Lung (tissue), 12 donors: ENCODE data around the gene DHX15. TPM values are rescaled to one million over a fixed set of nuclear protein-coding genes. Genes with fewer than 3 reads are reported as not detected.

Source experiments
- ATAC-seq: fragments of 200-7000 bp; cut with Tn5 transposase; one replicate; pipeline ENCODE4 v1.9.1; 2020; ENCODE audit warnings: moderate number of reproducible peaks; ENCODE audit not compliant: insufficient read depth, low FRiP score
- DNase-seq, 3 donors: peaks; one replicate each; pipeline ENCODE4 v3.0.0-alpha.2; 2013 to 2017
- H3K27ac ChIP-seq, 2 donors: one replicate each; pipeline ENCODE4 v1.5.1; 2013; ENCODE audit warnings: mild to moderate bottlenecking in 2 of 2, moderate library complexity in 2 of 2, control low read depth in 1 of 2, inconsistent platforms in 1 of 2, low read depth in 1 of 2, low read length in 1 of 2
- H3K27me3 ChIP-seq, 3 donors: one replicate each; pipeline ENCODE4 v1.5.1; 2013; ENCODE audit warnings: low read length in 2 of 3; ENCODE audit not compliant: control insufficient read depth in 3 of 3, insufficient read depth in 3 of 3
- H3K36me3 ChIP-seq, 4 donors: one replicate each; pipeline ENCODE4 v1.5.1; 2013; ENCODE audit warnings: low read length in 4 of 4, mild to moderate bottlenecking in 1 of 4, moderate library complexity in 1 of 4; ENCODE audit not compliant: control insufficient read depth in 4 of 4, insufficient read depth in 4 of 4
- H3K4me1 ChIP-seq, 5 donors: one replicate each; pipeline ENCODE4 v1.5.1; 2013; ENCODE audit warnings: low read length in 5 of 5, mild to moderate bottlenecking in 2 of 5, moderate library complexity in 1 of 5; ENCODE audit not compliant: control insufficient read depth in 5 of 5, insufficient read depth in 5 of 5
- H3K4me3 ChIP-seq: one replicate; pipeline ENCODE4 v1.5.1; 2013; ENCODE audit warnings: mild to moderate bottlenecking, control low read depth, moderate library complexity
- H3K9ac ChIP-seq, 2 donors: one replicate each; pipeline ENCODE4 v1.5.1; 2013; ENCODE audit warnings: low read length in 2 of 2, control low read depth in 1 of 2; ENCODE audit not compliant: insufficient read depth in 1 of 2
- H3K9me3 ChIP-seq, 4 donors: one replicate each; pipeline ENCODE4 v1.5.1; 2013; ENCODE audit warnings: low read length in 3 of 4, mild to moderate bottlenecking in 1 of 4, moderate library complexity in 1 of 4; ENCODE audit not compliant: control insufficient read depth in 4 of 4, insufficient read depth in 3 of 4
- CTCF ChIP-seq: IDR thresholded peaks from 2 replicates; pipeline ENCODE4 v1.5.1; 2012; ENCODE audit warnings: mild to moderate bottlenecking; ENCODE audit errors: control extremely low read depth, extremely low read depth
- WGBS, 2 donors: extraction: QIAGEN DNeasy Blood & Tissue Kit; methylation state at CpG; one replicate each; pipeline ENCODE4 v1.1.7; 2013; 5-methylcytosine and 5-hydroxymethylcytosine counted together
- polyA plus RNA-seq, 2 donors: library from polyadenylated mRNA; stranded (reverse); fragments of 200-250 nt; gene quantifications; one replicate each; pipeline ENCODE4 v1.2.1, GENCODE V29; 2013
- total RNA-seq, 2 donors: library from RNA; depleted of rRNA in 1 of 2; stranded (reverse); fragments of >200 nt in 1 of 2; gene quantifications; one replicate each; pipeline ENCODE4 v1.2.1, GENCODE V29; 2014 to 2021
- donor health status: control.
- donor health status: control.
- donor health status: Bipolar disorder and iron deficiency.
- donor health status: healthy.
- donor health status: DM: yes; HTN: yes; CAD: no.

DHX15 gene
- total and polyA plus RNA-seq, 4 donors, result 60.3 to 292 (median 88.0) TPM

DNA sequence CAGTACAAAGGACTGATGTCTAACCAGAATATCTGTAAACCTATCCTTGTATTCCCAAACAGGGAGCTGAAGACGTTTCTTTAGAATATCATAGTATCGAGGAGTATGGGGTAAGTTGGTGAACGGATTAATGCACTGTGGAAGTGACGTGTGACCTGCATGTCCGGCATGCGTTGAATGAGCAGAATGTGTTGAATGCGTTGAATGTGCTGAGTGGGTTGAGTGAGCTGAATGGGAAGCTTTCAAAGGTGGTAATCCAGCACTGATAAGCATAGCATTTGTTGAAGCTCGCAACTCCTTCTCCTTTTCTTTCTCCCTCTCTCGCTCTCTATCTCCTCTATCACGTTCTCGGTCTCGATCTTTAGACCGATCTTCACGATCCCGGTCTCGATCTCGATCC lies 8.1 kb downstream of the DHX15 start:
- TF ChIP-seq CTCF, result no peak
- H3K36me3 ChIP-seq, result peaks cover 9 to 36% (median 19%) of the 10 kb centered on the region in 4 donors
- ATAC-seq (no peak), DNase-seq (no peak)
- peaks cover 0 to 31% (median 7%) of the 10 kb centered on the region in 5 donors for H3K4me1 ChIP-seq
- H3K9me3 ChIP-seq, result no peaks in the 10 kb centered on the region
- no peaks in the 10 kb centered on the region for H3K27me3 ChIP-seq
- 94 to 96% methylated on average over 17 of the region's 17 CpGs for WGBS, 2 donors
- no peak overlapping the region for H3K4me3 ChIP-seq
- no peak overlapping the region for H3K27ac ChIP-seq
- H3K9ac ChIP-seq, result no peak overlapping the region

DNA sequence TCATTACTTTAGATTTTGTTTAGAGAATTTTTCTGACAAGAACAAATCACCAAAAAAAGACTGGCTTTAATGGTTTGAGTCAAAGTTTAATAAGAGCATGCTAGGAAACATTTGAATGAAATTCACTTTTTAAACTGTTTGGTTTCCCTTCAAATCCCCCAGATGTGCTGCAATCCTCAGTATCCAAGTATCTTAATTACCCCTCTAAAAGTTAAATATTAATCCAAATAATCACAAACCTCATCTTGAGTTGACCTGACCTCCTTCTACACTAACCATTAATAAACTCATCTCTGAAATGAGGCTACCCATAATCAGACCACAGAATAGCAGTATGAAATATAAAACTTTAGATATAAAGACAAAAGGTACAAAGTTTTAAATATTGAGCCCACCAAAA lies 10.1 kb downstream of the DHX15 start:
- ATAC-seq, result no peak
- H3K36me3 ChIP-seq, result peaks cover 11 to 47% (median 17%) of the 10 kb centered on the region in 4 donors

DNA sequence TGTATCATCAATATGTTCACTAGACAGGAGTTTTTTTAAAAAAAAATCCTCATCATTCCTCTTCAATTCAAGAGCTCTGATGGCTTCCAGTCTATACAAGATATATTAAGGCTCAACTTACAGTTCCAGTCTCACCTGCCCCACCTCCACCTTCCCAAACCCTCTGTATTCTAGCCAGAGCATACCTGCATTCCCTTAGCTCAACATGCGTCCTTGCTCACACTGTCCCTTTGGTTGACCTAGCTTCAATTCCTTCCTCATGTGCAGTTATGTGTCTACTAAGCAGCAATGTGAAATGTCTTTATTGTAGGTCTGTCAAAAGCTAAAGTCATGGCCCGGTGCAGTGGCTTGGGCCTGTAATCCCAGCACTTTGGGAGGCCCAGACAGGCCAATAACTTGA lies 10.8 kb downstream of the DHX15 start:
- DNase-seq (no peak), ATAC-seq (no peak)
- WGBS, 2 donors, result 50% methylated on average over 2 of the region's 2 CpGs
- Histone ChIP-seq H3K9ac (no peak overlapping the region), H3K9me3 (no peaks in the 10 kb centered on the region), H3K27ac (no peak overlapping the region), H3K27me3 (no peaks in the 10 kb centered on the region), H3K36me3 (peaks cover 11 to 47% (median 17%) of the 10 kb centered on the region in 4 donors), H3K4me3 (no peak overlapping the region), H3K4me1 (peaks cover 0 to 22% (median 7%) of the 10 kb centered on the region in 5 donors)
- TF ChIP-seq CTCF, result no peak

More for the DNA sequence above, 10.1 kb downstream of the DHX15 start:
- no peak overlapping the region for H3K4me3 ChIP-seq
- no peak overlapping the region for H3K27ac ChIP-seq
- H3K9me3 ChIP-seq, result no peaks in the 10 kb centered on the region
- peaks cover 0 to 26% (median 7%) of the 10 kb centered on the region in 5 donors for H3K4me1 ChIP-seq
- DNase-seq, result no peak
- H3K27me3 ChIP-seq, result no peaks in the 10 kb centered on the region
- no peak overlapping the region for H3K9ac ChIP-seq
- no peak for TF ChIP-seq CTCF
